H9 (cell line): ENCODE data around the gene DCANP1. TPM values are rescaled to one million over a fixed set of nuclear protein-coding genes. Genes with fewer than 3 reads are reported as not detected.
A peak's percentile ranks its signal among the peaks of the same experiment; 100 is the strongest.

Experiments
- DNase-seq: peaks from one replicate; pipeline ENCODE4 v3.0.0-alpha.2; 2017
- H2AFZ ChIP-seq: one replicate; pipeline ENCODE4 v1.6.1; 2013; ENCODE audit warnings: mild to moderate bottlenecking, low read length, control low read depth, moderate library complexity
- H2AK5ac ChIP-seq: 2 replicates; pipeline ENCODE4 v1.6.1; 2013; ENCODE audit warnings: low read length, control low read depth, mixed read lengths; ENCODE audit not compliant: insufficient read length
- H2BK120ac ChIP-seq: one replicate; pipeline ENCODE4 v1.6.1; 2013; ENCODE audit warnings: low read depth, mild to moderate bottlenecking, low read length, control low read depth, inconsistent platforms; ENCODE audit not compliant: poor library complexity, severe bottlenecking
- H2BK12ac ChIP-seq: 2 replicates; pipeline ENCODE4 v1.6.1; 2013; ENCODE audit warnings: low read length, control low read depth, mixed read lengths, low read depth; ENCODE audit not compliant: insufficient read length
- H2BK15ac ChIP-seq: 2 replicates; pipeline ENCODE4 v1.6.1; 2013; ENCODE audit warnings: low read depth, low read length, control low read depth
- H2BK20ac ChIP-seq: one replicate; pipeline ENCODE4 v1.6.1; 2013; ENCODE audit warnings: low read depth, mild to moderate bottlenecking, low read length, control low read depth, inconsistent platforms; ENCODE audit not compliant: poor library complexity, severe bottlenecking
- H2BK5ac ChIP-seq: 2 replicates; pipeline ENCODE4 v1.6.1; 2013; ENCODE audit warnings: low read length, control low read depth, mixed read lengths; ENCODE audit not compliant: insufficient read length
- H3K14ac ChIP-seq: 2 replicates; pipeline ENCODE4 v1.6.1; 2013; ENCODE audit warnings: low read length, control low read depth; ENCODE audit not compliant: insufficient read depth
- H3K18ac ChIP-seq: 2 replicates; pipeline ENCODE4 v1.6.1; 2013; ENCODE audit warnings: low read depth, mild to moderate bottlenecking, mixed read lengths, low read length, control low read depth; ENCODE audit not compliant: insufficient read length
- H3K23ac ChIP-seq: 2 replicates; pipeline ENCODE4 v1.6.1; 2013; ENCODE audit warnings: low read length, control low read depth, mixed read lengths, low read depth; ENCODE audit not compliant: insufficient read length
- H3K23me2 ChIP-seq: 2 replicates; pipeline ENCODE4 v1.6.1; 2013; ENCODE audit warnings: low read depth, mild to moderate bottlenecking, mixed read lengths, low read length, control low read depth; ENCODE audit not compliant: insufficient read length, poor library complexity, severe bottlenecking
- H3K27ac ChIP-seq: 2 replicates; pipeline ENCODE4 v1.5.1; 2013; ENCODE audit warnings: low read length, control low read depth, mixed read lengths, low read depth; ENCODE audit not compliant: insufficient read length
- H3K27me3 ChIP-seq: 2 replicates; pipeline ENCODE4 v1.6.1; 2013; ENCODE audit warnings: low read length, control low read depth, inconsistent platforms; ENCODE audit not compliant: insufficient read depth
- H3K4ac ChIP-seq: 2 replicates; pipeline ENCODE4 v1.6.1; 2013; ENCODE audit warnings: low read depth, mild to moderate bottlenecking, control low read depth, inconsistent platforms, low read length, moderate library complexity
- H3K4me1 ChIP-seq: 2 replicates; pipeline ENCODE4 v1.6.1; 2013; ENCODE audit warnings: low read length, control low read depth, inconsistent platforms; ENCODE audit not compliant: insufficient read depth
- H3K4me2 ChIP-seq: 2 replicates; pipeline ENCODE4 v1.6.1; 2013; ENCODE audit warnings: low read length, control low read depth, mixed read lengths; ENCODE audit not compliant: insufficient read length, insufficient read depth
- H3K56ac ChIP-seq: 2 replicates; pipeline ENCODE4 v1.6.1; 2013; ENCODE audit warnings: low read depth, mild to moderate bottlenecking, mixed read lengths, low read length, control low read depth; ENCODE audit not compliant: insufficient read length
- H3K79me1 ChIP-seq: 2 replicates; pipeline ENCODE4 v1.6.1; 2013; ENCODE audit warnings: low read depth, mild to moderate bottlenecking, moderate library complexity, low read length, control low read depth, inconsistent platforms; ENCODE audit not compliant: insufficient read depth, poor library complexity, severe bottlenecking
- H3K79me2 ChIP-seq: 2 replicates; pipeline ENCODE4 v1.6.1; 2013; ENCODE audit warnings: low read length, control low read depth, inconsistent platforms; ENCODE audit not compliant: insufficient read depth
- H3K9ac ChIP-seq: 2 replicates; pipeline ENCODE4 v1.6.1; 2013; ENCODE audit warnings: low read length, control low read depth, mixed read lengths; ENCODE audit not compliant: insufficient read length; ENCODE audit errors: extremely low read depth
- H3K9me3 ChIP-seq: one replicate; pipeline ENCODE4 v1.6.1; 2013; ENCODE audit warnings: low read depth, low read length, inconsistent platforms; ENCODE audit not compliant: control insufficient read depth
- H3T11ph ChIP-seq: one replicate; pipeline ENCODE4 v1.6.1; 2013; ENCODE audit warnings: mild to moderate bottlenecking, low read length, control low read depth, inconsistent platforms
- H4K20me1 ChIP-seq: one replicate; pipeline ENCODE4 v1.6.1; 2013; ENCODE audit not compliant: control insufficient read depth, insufficient read length, insufficient read depth
- H4K5ac ChIP-seq: 2 replicates; pipeline ENCODE4 v1.6.1; 2013; ENCODE audit warnings: low read depth, mild to moderate bottlenecking, mixed read lengths, low read length, control low read depth; ENCODE audit not compliant: insufficient read length
- H4K8ac ChIP-seq: replicated peaks from 2 replicates; pipeline ENCODE4 v1.6.1; 2013; ENCODE audit warnings: low read length, control low read depth, mixed read lengths, low read depth; ENCODE audit not compliant: insufficient read length
- H4K91ac ChIP-seq: 2 replicates; pipeline ENCODE4 v1.6.1; 2013; ENCODE audit warnings: low read depth, mild to moderate bottlenecking, moderate library complexity, mixed read lengths, low read length, control low read depth; ENCODE audit not compliant: insufficient read length
- H3K27ac Mint-ChIP-seq, 3 experiments: 2 replicates in 2 of 3; 3 replicates in 1 of 3; pipeline ENCODE4 v1.8.0; 2020 to 2021; ENCODE audit warnings: mixed read lengths in 3 of 3, mild to moderate bottlenecking in 1 of 3, moderate library complexity in 1 of 3
- H3K27me3 Mint-ChIP-seq: 2 replicates; pipeline ENCODE4 v1.8.0; 2021; ENCODE audit warnings: low read depth, mild to moderate bottlenecking, moderate library complexity, mixed read lengths
- H3K36me3 Mint-ChIP-seq, 3 experiments: 2 replicates in 2 of 3; 3 replicates in 1 of 3; pipeline ENCODE4 v1.8.0; 2020 to 2021; ENCODE audit warnings: low read depth in 3 of 3, mixed read lengths in 3 of 3; ENCODE audit not compliant: insufficient read depth in 1 of 3
- H3K4me1 Mint-ChIP-seq, 2 experiments: 2 replicates each; pipeline ENCODE4 v1.8.0; 2020; ENCODE audit warnings: mixed read lengths in 2 of 2
- H3K4me3 Mint-ChIP-seq, 2 experiments: 2 replicates in 1 of 2; 3 replicates in 1 of 2; pipeline ENCODE4 v1.8.0; 2020 to 2021; ENCODE audit warnings: mild to moderate bottlenecking in 2 of 2, mixed read lengths in 2 of 2, moderate library complexity in 1 of 2
- H3K9me3 Mint-ChIP-seq, 2 experiments: 2 replicates in 1 of 2; 3 replicates in 1 of 2; pipeline ENCODE4 v1.8.0; 2020; ENCODE audit warnings: mild to moderate bottlenecking in 2 of 2, mixed read lengths in 2 of 2, moderate library complexity in 1 of 2
- CTCF ChIP-seq: fragments of 200-600 bp; sonication (generic); conservative IDR thresholded peaks from 3 replicates; pipeline ENCODE4 v1.8.0; 2021; ENCODE audit warnings: antibody characterized with exemption, mild to moderate bottlenecking
- WGBS: extraction: QIAGEN DNeasy Blood & Tissue Kit; methylation state at CpG from one replicate; pipeline ENCODE4 v1.1.7; 2013; ENCODE audit warnings: missing lambda C conversion rate, low lambda C conversion rate, mixed read lengths; ENCODE audit not compliant: insufficient read length; ENCODE audit errors: extremely low coverage; 5-methylcytosine and 5-hydroxymethylcytosine counted together
- total RNA-seq: library from RNA; stranded (reverse); gene quantifications from 2 replicates; pipeline ENCODE4 v1.2.1, GENCODE V29; 2021

DCANP1 gene
- total RNA-seq, 1 experiment from 2014 or later = not detected

GRCh38 chr5:135432113-135432512 is 15.0 kb downstream of the DCANP1 start:
- peaks cover 2 to 11% (median 5%) of the 10 kb centered on the region in 3 experiments; a peak in 4 of 7 replicates for H3K36me3 Mint-ChIP-seq
- no peaks in the 10 kb centered on the region for H3K27me3 ChIP-seq
- H3K18ac ChIP-seq = no peak overlapping the region
- no peaks in the 10 kb centered on the region for H3K79me1 ChIP-seq
- peaks cover 10 to 14% of the 10 kb centered on the region in 2 experiments for H3K9me3 Mint-ChIP-seq
- no peak overlapping the region for H2BK12ac ChIP-seq
- no peak overlapping the region for H3K4me3 Mint-ChIP-seq
- H2AFZ ChIP-seq = no peak overlapping the region
- no peak overlapping the region for H2BK20ac ChIP-seq
- peaks cover 5% of the 10 kb centered on the region for H3K9me3 ChIP-seq
- TF ChIP-seq CTCF = no peak
- H4K8ac ChIP-seq = no peak overlapping the region
- H2AK5ac ChIP-seq = no peak overlapping the region
- no peak overlapping the region for H4K5ac ChIP-seq
- no peak overlapping the region for H3K23ac ChIP-seq
- H3T11ph ChIP-seq = no peak overlapping the region
- H3K27ac ChIP-seq = no peak overlapping the region
- H2BK15ac ChIP-seq = no peak overlapping the region
- H3K4ac ChIP-seq = no peak overlapping the region
- peaks cover 0 to 8% of the 10 kb centered on the region in 2 experiments; a peak in 2 of 4 replicates for H3K4me1 Mint-ChIP-seq
- H3K56ac ChIP-seq = no peak overlapping the region
- H3K14ac ChIP-seq = no peak overlapping the region
- no peaks in the 10 kb centered on the region for H4K20me1 ChIP-seq
- H3K9ac ChIP-seq = no peak overlapping the region
- peak; percentile 22 for DNase-seq
- H3K27ac Mint-ChIP-seq = no peak overlapping the region
- H3K23me2 ChIP-seq = no peaks in the 10 kb centered on the region
- no peak overlapping the region for H2BK120ac ChIP-seq
- H3K27me3 Mint-ChIP-seq = peaks cover 25% of the 10 kb centered on the region
- no CpG with 5 or more reads among the region's 4 CpGs for WGBS
- H2BK5ac ChIP-seq = no peak overlapping the region
- no peaks in the 10 kb centered on the region for H3K4me1 ChIP-seq
- H4K91ac ChIP-seq = no peak overlapping the region
- H3K4me2 ChIP-seq = no peak overlapping the region
- no peaks in the 10 kb centered on the region for H3K79me2 ChIP-seq
